IMR-90 (cell line): ENCODE measurements around the gene TOMM34.

Experiments used
- CEBPB ChIP-seq: IDR thresholded peaks from 2 replicates; pipeline ENCODE4 v1.6.1; 2012; ENCODE audit warnings: low read depth, low read length, improper control_type of control experiment
- CHD1 ChIP-seq: IDR thresholded peaks from 2 replicates; pipeline ENCODE4 v1.6.1; 2012; ENCODE audit warnings: low read depth, low read length, improper control_type of control experiment
- FOS ChIP-seq: fragments of 150-350 bp; IDR thresholded peaks from 2 replicates; pipeline ENCODE4 v1.6.1; 2016; ENCODE audit warnings: low read depth, low read length
- MAZ ChIP-seq: IDR thresholded peaks from 2 replicates; pipeline ENCODE4 v1.6.1; 2012; ENCODE audit warnings: low read depth, mild to moderate bottlenecking, low read length, improper control_type of control experiment, moderate library complexity, borderline replicate concordance
- MXI1 ChIP-seq: IDR thresholded peaks from 2 replicates; pipeline ENCODE4 v1.6.1; 2012; ENCODE audit warnings: low read depth, mild to moderate bottlenecking, low read length, moderate library complexity, borderline replicate concordance
- NFE2L2 ChIP-seq: fragments of 150-350 bp; IDR thresholded peaks from 2 replicates; pipeline ENCODE4 v1.6.1; 2016; ENCODE audit warnings: low read depth, mild to moderate bottlenecking, low read length
- POLR2A ChIP-seq: IDR thresholded peaks from 2 replicates; pipeline ENCODE4 v1.6.1; 2012; ENCODE audit warnings: mild to moderate bottlenecking, low read depth, low read length
- RAD21 ChIP-seq: IDR thresholded peaks from 2 replicates; pipeline ENCODE4 v1.6.1; 2012; ENCODE audit warnings: low read length, improper control_type of control experiment
- RCOR1 ChIP-seq: IDR thresholded peaks from 2 replicates; pipeline ENCODE4 v1.6.1; 2012; ENCODE audit warnings: mild to moderate bottlenecking, low read length, improper control_type of control experiment; ENCODE audit not compliant: insufficient replicate concordance
- RFX5 ChIP-seq: IDR thresholded peaks from 2 replicates; pipeline ENCODE4 v1.8.0; 2012; ENCODE audit warnings: low read depth, mild to moderate bottlenecking, low read length, moderate library complexity
- SMC3 ChIP-seq: fragments of 150-350 bp; IDR thresholded peaks from 2 replicates; pipeline ENCODE4 v1.6.1; 2016; ENCODE audit warnings: low read depth, mild to moderate bottlenecking, antibody characterized with exemption, low read length, moderate library complexity
- TF ChIP-seq, protein P1 (sequence below): conservative IDR thresholded peaks from 2 replicates; pipeline ENCODE4 v1.5.1; 2012; ENCODE audit warnings: mild to moderate bottlenecking, low read depth, low read length, improper control_type of control experiment
- TF ChIP-seq, protein P2 (sequence below): fragments of 150-350 bp; IDR thresholded peaks from 2 replicates; pipeline ENCODE4 v1.6.1; 2016; ENCODE audit warnings: low read depth, mild to moderate bottlenecking, low read length, moderate library complexity, borderline replicate concordance

DNA sequence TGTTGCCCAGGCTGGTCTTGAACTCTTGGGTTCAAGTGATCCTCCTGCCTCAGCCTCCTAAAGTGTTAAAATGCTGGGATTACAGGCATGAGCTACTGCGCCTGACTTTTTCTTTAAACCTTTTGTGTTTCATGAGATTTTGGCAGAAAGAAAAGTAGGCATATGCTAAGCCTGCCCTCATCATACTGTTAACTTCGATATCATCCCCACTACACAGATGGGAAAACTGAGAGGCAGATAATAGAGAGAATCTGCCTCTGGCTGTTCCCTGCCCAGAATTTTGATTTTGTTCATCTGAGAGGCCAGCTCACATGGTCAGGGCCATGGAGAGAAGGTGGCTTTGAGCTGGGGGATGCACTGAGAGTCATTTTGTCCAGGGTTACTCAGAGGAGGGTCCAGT is 42.8 kb downstream of the TOMM34 start:
- TF ChIP-seq, protein P1, sequence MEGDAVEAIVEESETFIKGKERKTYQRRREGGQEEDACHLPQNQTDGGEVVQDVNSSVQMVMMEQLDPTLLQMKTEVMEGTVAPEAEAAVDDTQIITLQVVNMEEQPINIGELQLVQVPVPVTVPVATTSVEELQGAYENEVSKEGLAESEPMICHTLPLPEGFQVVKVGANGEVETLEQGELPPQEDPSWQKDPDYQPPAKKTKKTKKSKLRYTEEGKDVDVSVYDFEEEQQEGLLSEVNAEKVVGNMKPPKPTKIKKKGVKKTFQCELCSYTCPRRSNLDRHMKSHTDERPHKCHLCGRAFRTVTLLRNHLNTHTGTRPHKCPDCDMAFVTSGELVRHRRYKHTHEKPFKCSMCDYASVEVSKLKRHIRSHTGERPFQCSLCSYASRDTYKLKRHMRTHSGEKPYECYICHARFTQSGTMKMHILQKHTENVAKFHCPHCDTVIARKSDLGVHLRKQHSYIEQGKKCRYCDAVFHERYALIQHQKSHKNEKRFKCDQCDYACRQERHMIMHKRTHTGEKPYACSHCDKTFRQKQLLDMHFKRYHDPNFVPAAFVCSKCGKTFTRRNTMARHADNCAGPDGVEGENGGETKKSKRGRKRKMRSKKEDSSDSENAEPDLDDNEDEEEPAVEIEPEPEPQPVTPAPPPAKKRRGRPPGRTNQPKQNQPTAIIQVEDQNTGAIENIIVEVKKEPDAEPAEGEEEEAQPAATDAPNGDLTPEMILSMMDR: no peak
- TF ChIP-seq RFX5: no peak
- TF ChIP-seq RAD21: no peak
- no peak for TF ChIP-seq RCOR1
- no peak for TF ChIP-seq CHD1
- no peak for TF ChIP-seq POLR2A
- TF ChIP-seq NFE2L2: no peak
- TF ChIP-seq SMC3: no peak
- no peak for TF ChIP-seq MAZ
- TF ChIP-seq MXI1: no peak
- TF ChIP-seq FOS: no peak
- TF ChIP-seq, protein P2, sequence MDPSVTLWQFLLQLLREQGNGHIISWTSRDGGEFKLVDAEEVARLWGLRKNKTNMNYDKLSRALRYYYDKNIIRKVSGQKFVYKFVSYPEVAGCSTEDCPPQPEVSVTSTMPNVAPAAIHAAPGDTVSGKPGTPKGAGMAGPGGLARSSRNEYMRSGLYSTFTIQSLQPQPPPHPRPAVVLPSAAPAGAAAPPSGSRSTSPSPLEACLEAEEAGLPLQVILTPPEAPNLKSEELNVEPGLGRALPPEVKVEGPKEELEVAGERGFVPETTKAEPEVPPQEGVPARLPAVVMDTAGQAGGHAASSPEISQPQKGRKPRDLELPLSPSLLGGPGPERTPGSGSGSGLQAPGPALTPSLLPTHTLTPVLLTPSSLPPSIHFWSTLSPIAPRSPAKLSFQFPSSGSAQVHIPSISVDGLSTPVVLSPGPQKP: no peak
- TF ChIP-seq CEBPB: no peak
